ENCODE results near the gene WDPCP. TPM values are rescaled to one million over a fixed set of nuclear protein-coding genes. Genes with fewer than 3 reads are reported as not detected.
A peak's percentile ranks its signal among the peaks of the same experiment; 100 is the strongest.
"Not testable (repeated sequence)": the region's sequence is repeated elsewhere in the genome, so short reads cannot be mapped to it uniquely, and the experiment has no call there.

Gene WDPCP, protein sequence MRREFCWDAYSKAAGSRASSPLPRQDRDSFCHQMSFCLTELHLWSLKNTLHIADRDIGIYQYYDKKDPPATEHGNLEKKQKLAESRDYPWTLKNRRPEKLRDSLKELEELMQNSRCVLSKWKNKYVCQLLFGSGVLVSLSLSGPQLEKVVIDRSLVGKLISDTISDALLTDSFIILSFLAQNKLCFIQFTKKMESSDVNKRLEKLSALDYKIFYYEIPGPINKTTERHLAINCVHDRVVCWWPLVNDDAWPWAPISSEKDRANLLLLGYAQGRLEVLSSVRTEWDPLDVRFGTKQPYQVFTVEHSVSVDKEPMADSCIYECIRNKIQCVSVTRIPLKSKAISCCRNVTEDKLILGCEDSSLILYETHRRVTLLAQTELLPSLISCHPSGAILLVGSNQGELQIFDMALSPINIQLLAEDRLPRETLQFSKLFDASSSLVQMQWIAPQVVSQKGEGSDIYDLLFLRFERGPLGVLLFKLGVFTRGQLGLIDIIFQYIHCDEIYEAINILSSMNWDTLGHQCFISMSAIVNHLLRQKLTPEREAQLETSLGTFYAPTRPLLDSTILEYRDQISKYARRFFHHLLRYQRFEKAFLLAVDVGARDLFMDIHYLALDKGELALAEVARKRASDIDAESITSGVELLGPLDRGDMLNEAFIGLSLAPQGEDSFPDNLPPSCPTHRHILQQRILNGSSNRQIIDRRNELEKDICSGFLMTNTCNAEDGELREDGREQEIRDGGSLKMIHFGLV
- total RNA-seq = 1 to 10 TPM; 4.4 to 5.0 TPM

DNA sequence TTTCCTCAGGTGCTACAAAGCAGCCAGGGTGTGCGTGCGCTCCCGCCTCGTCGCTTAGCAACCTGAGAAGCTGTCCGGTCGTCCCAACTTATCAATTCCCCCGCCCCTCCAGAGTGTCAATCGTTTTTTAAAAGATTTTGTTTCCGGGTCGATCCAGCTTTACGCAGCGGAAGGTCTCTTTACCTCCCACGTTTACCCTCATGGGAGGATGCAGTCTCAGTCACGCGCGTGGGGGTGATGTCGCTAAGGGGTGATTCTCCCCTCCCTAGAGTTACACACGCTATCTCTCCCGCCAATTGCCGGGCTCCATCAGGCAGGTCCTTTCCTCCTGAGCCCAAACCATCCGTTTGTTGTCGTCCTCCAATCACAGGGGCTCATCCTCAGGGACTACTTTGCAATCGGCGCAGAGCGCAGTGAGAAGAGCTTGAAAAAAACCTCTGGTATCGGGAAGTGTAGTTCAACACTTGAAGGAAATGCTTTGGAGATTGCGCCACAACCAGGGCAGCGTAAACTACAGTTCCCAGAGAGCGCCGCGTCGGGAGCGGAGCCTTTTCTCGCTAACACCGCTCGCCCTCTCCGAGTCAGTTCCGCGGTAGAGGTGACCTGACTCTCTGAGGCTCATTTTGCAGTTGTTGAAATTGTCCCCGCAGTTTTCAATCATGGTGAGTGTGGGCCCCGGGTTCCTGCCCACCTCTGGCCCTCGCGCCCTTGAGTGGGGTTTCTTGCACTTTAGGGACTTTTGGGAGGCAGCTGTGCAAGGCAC, at the start of gene WDPCP, which contains the start of gene MDH1:
TSS of gene WDPCP (minus strand) at position 93 of the 763 bp plus-strand sequence. CDS start 206 bp downstream, outside the sequence.
TSS of gene MDH1 (plus strand) at position 579 of the 763 bp plus-strand sequence. CDS start at position 660, 81 bp downstream.
- H3K27ac Mint-ChIP-seq = peak within 1 kb of the TSS; percentile 92
- ChIA-PET CTCF (interaction anchor here (1.1 to 1.7 kb wide), 5 partner anchors 45 to 1541 kb away, joined by 3 to 9 read pairs (median 3); partner anchors contain the start of gene RAB1A), POLR2A (interaction anchor here (0.8 to 4.4 kb wide), 7 partner anchors 65 to 1082 kb away, joined by 3 to 23 read pairs (median 4); partner anchors contain the start of genes TMEM17 and UGP2)
- H3K4me1 Mint-ChIP-seq (ENCODE audit: low read depth) = peaks cover 35% of the 10 kb centered on the region
- peak within 1 kb of the TSS; percentile 99 for H3K4me3 Mint-ChIP-seq
- H3K9me3 Mint-ChIP-seq = no peaks in the 10 kb centered on the region
- H3K36me3 Mint-ChIP-seq = peaks cover 8% of the 10 kb centered on the region
- intact Hi-C loops (cut with micrococcal nuclease) = loop anchor here (1.0 to 10.0 kb wide), 14 partner anchors 253 to 1469 kb away; partner anchors contain the start of genes B3GNT2, CEP68, EHBP1 and OTX1
- DNase-seq = peak; percentile 97
- no peaks in the 10 kb centered on the region for H3K27me3 Mint-ChIP-seq

DNA sequence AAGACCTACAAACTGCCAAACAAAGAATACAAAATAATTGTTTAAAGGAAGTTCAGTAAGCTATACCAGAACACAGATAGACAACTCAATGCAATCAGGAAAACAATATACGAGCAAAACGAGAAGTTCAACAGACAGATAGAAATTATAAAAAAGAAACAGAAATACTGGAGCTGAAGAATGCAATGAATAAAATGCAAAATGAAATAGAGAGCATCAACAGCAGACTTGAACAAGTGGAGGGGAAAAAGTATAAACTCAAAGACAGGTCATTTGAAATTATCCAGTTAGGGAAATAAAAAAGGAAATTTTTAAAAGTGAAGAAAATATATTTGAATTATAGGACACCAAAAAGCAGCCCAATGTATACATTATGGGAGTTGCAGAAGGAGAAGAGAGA, 44.1 kb upstream of the WDPCP start:
- CTCF ChIA-PET = no interaction called here
- intact Hi-C loops (cut with micrococcal nuclease) = no loop called here

DNA sequence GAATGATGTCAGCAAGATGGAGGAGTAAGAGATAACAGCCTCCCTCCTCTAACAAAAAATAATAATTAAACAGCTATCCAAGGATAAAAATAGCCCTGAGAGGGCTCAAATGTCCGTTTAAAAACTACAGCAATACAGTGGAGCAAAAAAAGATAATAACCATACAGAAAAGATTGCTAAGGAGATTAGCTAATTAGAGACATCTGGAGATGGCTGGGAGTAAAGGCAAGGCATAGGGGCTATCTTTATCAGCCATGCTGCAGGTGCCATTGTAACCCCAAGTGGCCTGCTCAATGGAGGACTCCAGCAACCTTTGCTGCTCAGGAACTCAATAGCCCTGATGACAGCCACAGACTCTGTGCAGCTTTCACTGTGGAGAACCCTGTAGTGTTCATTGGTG, 43.2 kb upstream of the WDPCP start:
- no peak for DNase-seq
- peaks cover 32% of the 10 kb centered on the region for H3K9me3 Mint-ChIP-seq
- ChIA-PET POLR2A (no interaction called here), CTCF (no interaction called here)
- peaks cover 1% of the 10 kb centered on the region for H3K36me3 Mint-ChIP-seq
- intact Hi-C loops (cut with micrococcal nuclease) = no loop called here
- no peaks in the 10 kb centered on the region for H3K4me1 Mint-ChIP-seq (ENCODE audit: low read depth)
- H3K27me3 Mint-ChIP-seq = peaks cover 1% of the 10 kb centered on the region
- H3K4me3 Mint-ChIP-seq = no peak overlapping the region
- H3K27ac Mint-ChIP-seq = no peak overlapping the region

More for the DNA sequence above, 44.1 kb upstream of the WDPCP start:
- Mint-ChIP-seq H3K27me3 (peaks cover 1% of the 10 kb centered on the region), H3K4me1 (ENCODE audit: low read depth) (no peaks in the 10 kb centered on the region), H3K36me3 (peaks cover 1% of the 10 kb centered on the region), H3K9me3 (peaks cover 33% of the 10 kb centered on the region), H3K27ac (no peak overlapping the region), H3K4me3 (no peak overlapping the region)
- DNase-seq = no peak
- POLR2A ChIA-PET = no interaction called here

DNA sequence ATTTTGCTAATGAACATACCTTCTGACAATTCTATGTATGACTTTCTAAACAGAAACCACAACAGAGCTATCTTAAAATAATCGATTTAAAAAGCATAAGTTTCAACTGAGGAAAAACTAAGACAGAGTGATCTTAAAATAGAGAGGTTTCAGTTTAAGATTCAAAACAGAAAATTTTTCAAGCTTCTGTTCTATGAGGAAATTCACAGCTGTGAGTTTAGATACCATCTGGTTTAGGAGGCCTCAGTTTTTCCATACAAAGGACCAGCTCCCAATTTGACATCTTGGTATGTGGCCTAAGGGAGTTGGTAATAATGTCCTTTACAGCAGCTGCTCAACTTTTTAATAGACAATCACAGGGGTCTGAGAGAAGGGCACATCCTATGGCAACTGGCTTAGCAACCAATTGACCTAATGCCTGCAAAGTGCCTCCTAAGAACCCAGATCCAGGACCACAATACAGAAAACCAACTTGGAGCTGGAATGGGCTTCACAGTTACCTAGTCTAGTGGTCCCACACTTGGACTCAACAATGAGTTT, 40.2 kb upstream of the WDPCP start:
- no peaks in the 10 kb centered on the region for H3K4me1 Mint-ChIP-seq (ENCODE audit: low read depth)
- H3K36me3 Mint-ChIP-seq = peaks cover 1% of the 10 kb centered on the region
- CTCF ChIA-PET = no interaction called here
- no peak for DNase-seq
- peaks cover 19% of the 10 kb centered on the region for H3K9me3 Mint-ChIP-seq
- H3K27me3 Mint-ChIP-seq = peaks cover 11% of the 10 kb centered on the region
- H3K27ac Mint-ChIP-seq = no peak overlapping the region
- no peak overlapping the region for H3K4me3 Mint-ChIP-seq
- intact Hi-C loops (cut with micrococcal nuclease) = no loop called here
- POLR2A ChIA-PET = no interaction called here

DNA sequence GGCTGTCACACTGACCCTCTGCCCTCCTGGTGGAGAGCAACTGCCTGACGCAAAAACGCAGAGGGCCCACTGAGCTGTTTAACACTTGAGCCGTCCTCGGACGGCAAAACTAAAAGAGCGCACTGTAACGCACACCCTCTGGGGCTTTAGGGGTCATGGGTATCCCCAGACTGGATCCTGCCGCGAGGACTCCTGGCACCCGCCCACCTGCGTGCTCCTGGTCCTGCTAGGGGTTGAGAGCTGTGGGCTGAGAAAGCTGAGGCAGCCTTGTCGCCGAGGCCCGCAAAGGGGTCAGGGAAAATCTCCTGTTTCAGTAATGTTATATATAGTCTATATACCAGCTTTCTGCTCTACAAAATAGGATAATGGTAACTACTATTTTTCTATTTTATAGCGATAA, 39.6 kb upstream of the WDPCP start:
- peaks cover 11% of the 10 kb centered on the region for H3K27me3 Mint-ChIP-seq
- peaks cover 1% of the 10 kb centered on the region for H3K36me3 Mint-ChIP-seq
- H3K4me3 Mint-ChIP-seq = no peak overlapping the region
- H3K27ac Mint-ChIP-seq = no peak overlapping the region
- ChIA-PET CTCF (no interaction called here), POLR2A (no interaction called here)
- H3K4me1 Mint-ChIP-seq (ENCODE audit: low read depth) = no peaks in the 10 kb centered on the region
- H3K9me3 Mint-ChIP-seq = peaks cover 15% of the 10 kb centered on the region
- intact Hi-C loops (cut with micrococcal nuclease) = no loop called here
- no peak for DNase-seq

DNA sequence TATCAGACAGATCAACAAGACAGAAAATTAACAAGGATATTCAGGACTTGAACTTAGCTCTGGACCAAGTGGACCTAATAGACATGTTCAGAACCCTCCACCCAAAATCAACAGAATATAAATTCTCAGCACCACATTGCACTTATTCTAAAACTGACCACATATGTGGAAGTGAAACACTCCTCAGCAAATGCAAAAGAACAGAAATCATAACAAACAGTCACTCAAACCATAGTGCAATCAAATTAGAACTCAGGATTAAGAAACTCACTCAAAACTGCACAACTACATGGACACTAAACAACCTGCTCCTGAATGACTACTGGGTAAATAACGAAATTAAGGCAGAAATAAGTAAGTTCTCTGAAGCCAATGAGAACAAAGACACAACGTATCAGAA, 35.5 kb upstream of the WDPCP start:
- H3K36me3 Mint-ChIP-seq; CTCF ChIA-PET; intact Hi-C loops (cut with micrococcal nuclease); H3K9me3 Mint-ChIP-seq; H3K4me1 Mint-ChIP-seq (ENCODE audit: low read depth); POLR2A ChIA-PET; H3K4me3 Mint-ChIP-seq; DNase-seq; H3K27ac Mint-ChIP-seq: not testable (repeated sequence)
- peaks cover 18% of the 10 kb centered on the region for H3K27me3 Mint-ChIP-seq

DNA sequence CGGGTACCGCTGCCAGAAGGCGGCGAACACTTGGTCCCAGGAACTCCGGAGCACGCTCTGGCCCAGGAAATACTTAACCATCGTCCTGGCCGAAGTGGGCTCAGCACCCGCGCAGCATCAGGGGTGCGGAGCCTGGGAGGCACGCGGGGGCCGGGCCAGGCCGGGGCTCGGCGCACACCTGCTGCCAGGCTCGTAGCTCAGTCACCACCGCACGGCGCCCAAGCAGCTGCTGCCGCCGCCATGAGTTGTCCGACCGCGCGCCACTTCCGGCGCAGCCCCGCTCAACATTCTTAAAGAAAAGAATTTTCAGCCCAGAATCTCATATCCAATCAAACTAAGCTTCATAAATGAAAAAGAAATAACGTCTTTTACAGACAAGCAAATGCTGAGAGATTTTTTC, 34.5 kb upstream of the WDPCP start:
- intact Hi-C loops (cut with micrococcal nuclease) = no loop called here
- DNase-seq = no peak
- CTCF ChIA-PET = no interaction called here
- H3K27ac Mint-ChIP-seq = no peak overlapping the region
- H3K36me3 Mint-ChIP-seq = no peaks in the 10 kb centered on the region
- H3K4me3 Mint-ChIP-seq = no peak overlapping the region
- no peaks in the 10 kb centered on the region for H3K9me3 Mint-ChIP-seq
- peaks cover 21% of the 10 kb centered on the region for H3K27me3 Mint-ChIP-seq
- POLR2A ChIA-PET = no interaction called here
- H3K4me1 Mint-ChIP-seq (ENCODE audit: low read depth) = no peaks in the 10 kb centered on the region

DNA sequence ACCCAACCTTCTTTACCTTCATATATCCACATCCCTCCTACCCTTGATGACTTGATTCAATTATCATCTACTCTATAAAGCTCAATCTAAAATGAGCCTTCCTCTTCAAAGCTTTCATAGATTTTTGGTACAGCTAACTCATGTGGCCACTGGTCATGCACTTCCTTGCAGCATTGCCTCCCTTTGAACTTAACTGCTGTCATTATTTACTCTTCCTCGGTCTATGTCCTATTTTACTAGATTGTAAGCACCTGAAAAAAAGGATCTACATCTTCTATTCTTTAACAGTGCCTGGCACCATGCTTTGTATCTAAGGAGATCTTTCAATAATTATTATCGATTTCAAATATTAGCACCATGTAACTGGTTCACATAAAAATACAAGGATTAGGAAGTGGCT, 31.1 kb upstream of the WDPCP start:
- ChIA-PET POLR2A (no interaction called here), CTCF (no interaction called here)
- DNase-seq = no peak
- no peaks in the 10 kb centered on the region for H3K36me3 Mint-ChIP-seq
- H3K27ac Mint-ChIP-seq = no peak overlapping the region
- H3K4me3 Mint-ChIP-seq = no peak overlapping the region
- H3K9me3 Mint-ChIP-seq = no peaks in the 10 kb centered on the region
- H3K27me3 Mint-ChIP-seq = peaks cover 17% of the 10 kb centered on the region
- intact Hi-C loops (cut with micrococcal nuclease) = no loop called here
- no peaks in the 10 kb centered on the region for H3K4me1 Mint-ChIP-seq (ENCODE audit: low read depth)

DNA sequence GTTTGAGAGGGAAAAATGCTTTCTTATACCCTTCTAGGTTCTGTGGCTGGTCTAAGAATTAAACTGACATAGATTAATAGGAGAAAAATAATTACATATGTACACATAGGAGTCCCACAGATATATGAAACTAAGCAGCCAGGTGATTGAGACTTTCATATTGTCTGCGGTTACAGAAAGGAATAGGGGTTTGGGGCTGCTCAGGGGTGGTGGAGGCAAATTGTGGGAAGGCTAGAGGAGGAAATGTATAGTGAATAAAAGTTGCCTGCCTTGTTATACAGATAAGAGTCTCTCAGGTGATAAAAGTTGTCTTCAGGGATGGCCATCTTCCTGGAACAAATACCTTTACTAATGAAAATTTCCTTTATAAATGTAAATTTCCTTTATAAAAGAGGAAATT, 29.1 kb upstream of the WDPCP start:
- no peak for DNase-seq
- POLR2A ChIA-PET = no interaction called here
- H3K27me3 Mint-ChIP-seq = peaks cover 12% of the 10 kb centered on the region
- intact Hi-C loops (cut with micrococcal nuclease) = no loop called here
- H3K27ac Mint-ChIP-seq = no peak overlapping the region
- no peak overlapping the region for H3K4me3 Mint-ChIP-seq
- no peaks in the 10 kb centered on the region for H3K4me1 Mint-ChIP-seq (ENCODE audit: low read depth)
- H3K9me3 Mint-ChIP-seq = no peaks in the 10 kb centered on the region
- no peaks in the 10 kb centered on the region for H3K36me3 Mint-ChIP-seq
- CTCF ChIA-PET = no interaction called here

DNA sequence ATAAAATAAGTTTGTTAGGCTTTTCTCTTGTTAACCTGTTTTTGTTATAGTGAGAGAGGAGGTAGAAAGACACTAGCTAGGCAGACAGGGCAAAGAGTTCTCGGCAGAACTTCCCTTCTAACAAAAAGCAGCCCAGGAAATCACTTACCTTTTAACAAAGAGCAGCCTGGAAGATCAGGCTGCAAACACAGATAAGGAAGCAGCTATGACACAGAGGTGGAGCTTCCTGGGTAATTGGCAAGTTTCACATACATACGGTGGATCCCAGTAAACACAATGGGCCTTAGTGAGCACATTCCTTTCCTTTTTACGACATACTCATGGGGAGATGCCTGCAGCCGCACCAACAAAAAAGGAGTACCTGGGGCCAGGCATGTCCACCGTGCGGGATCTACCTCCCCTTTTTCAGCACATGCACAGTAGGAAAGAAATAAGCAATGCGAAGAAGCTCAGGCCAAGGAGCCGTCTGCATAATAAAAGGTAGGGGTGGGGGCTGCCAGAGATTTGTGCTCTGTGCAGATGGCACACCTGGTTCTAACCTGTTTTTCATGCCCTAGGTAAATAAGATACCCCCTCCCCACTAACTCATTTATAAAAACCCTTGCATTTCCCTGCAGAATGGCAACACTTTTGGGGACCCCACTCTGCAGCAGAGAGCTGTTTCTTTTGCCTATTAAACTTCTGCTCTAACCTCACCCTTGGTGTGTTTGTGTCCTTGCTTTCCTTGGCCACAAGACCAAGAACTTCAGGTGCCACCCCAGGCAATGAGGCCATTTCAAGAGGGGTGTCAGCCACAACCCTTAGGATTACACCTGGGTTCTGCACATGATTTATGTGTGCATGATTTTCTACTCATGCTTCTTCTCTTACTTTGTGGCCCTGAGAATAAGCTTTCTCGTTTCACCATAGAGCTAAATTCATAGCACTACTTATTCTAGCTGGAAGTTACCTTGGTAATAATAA, 27.0 kb upstream of the WDPCP start:
- no peak overlapping the region for H3K4me3 Mint-ChIP-seq
- intact Hi-C loops (cut with micrococcal nuclease) = no loop called here
- ChIA-PET POLR2A (no interaction called here), CTCF (no interaction called here)
- H3K4me1 Mint-ChIP-seq (ENCODE audit: low read depth) = no peaks in the 10 kb centered on the region
- H3K27ac Mint-ChIP-seq = no peak overlapping the region
- peaks cover 7% of the 10 kb centered on the region for H3K27me3 Mint-ChIP-seq
- no peaks in the 10 kb centered on the region for H3K36me3 Mint-ChIP-seq
- H3K9me3 Mint-ChIP-seq = no peaks in the 10 kb centered on the region
- no peak for DNase-seq

DNA sequence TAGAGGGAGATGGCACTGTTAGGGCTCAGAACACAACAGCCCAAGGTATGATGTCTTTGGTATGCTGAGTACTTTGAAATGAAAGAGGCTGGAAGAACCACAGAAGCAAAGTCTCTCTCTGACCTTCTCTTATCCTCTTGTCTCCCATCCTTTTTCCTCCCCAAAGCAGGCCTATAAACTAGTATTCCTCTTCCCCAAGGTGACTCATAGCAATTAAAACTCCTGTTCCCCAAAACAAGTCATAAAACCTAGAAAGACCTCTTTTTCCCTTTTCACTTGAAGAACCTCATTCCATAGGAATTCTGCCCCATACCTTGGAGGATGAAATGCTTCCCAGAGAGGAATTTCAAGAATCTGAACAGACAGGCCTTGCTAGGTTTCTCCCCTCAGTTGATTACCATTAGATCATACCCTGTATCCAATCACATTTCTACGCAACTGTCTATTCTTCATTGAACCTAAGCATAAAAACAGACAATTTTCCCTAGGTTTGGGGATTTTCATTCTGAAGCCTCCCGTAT, 26.2 kb upstream of the WDPCP start:
- Mint-ChIP-seq H3K9me3 (no peaks in the 10 kb centered on the region), H3K4me1 (ENCODE audit: low read depth) (no peaks in the 10 kb centered on the region), H3K27me3 (peaks cover 6% of the 10 kb centered on the region), H3K27ac (no peak overlapping the region), H3K36me3 (no peaks in the 10 kb centered on the region), H3K4me3 (no peak overlapping the region)
- no peak for DNase-seq
- ChIA-PET CTCF (no interaction called here), POLR2A (no interaction called here)
- intact Hi-C loops (cut with micrococcal nuclease) = no loop called here

Measured in activated CD4-positive, alpha-beta memory T cell treated with anti-CD3 and anti-CD28 coated beads for 36 hours (primary cell).